ENCODE results near the gene RRAGC. TPM values are rescaled to one million over a fixed set of nuclear protein-coding genes. Genes with fewer than 3 reads are reported as not detected.
A peak's percentile ranks its signal among the peaks of the same experiment; 100 is the strongest.

RRAGC gene
- polyA plus RNA-seq, 1 donor from 2014 or later, result 23.6 TPM

GRCh38 chr1:38875811-38876210 lies 16.2 kb upstream of the RRAGC start:
- Histone ChIP-seq H3K9me2 (ENCODE audit: insufficient read depth, low read length) (no peaks in the 10 kb centered on the region), H3K27ac (ENCODE audit: low read length) (no peak overlapping the region), H3K9ac (ENCODE audit: low read length) (no peak overlapping the region), H3K36me3 (ENCODE audit: insufficient read depth, low read length) (no peaks in the 10 kb centered on the region), H4K20me1 (ENCODE audit: insufficient read depth) (no peaks in the 10 kb centered on the region), H3K27me3 (ENCODE audit: insufficient read depth, low read depth, low read length) (no peaks in the 10 kb centered on the region), H3K79me2 (replicated peaks; ENCODE audit: insufficient read depth, low read length) (peaks cover 5% of the 10 kb centered on the region), H3K4me3 (ENCODE audit: low read length) (no peak overlapping the region), H3F3A (ENCODE audit: insufficient read depth, low read length, poor library complexity, severe bottlenecking) (no peaks in the 10 kb centered on the region), H3K9me3 (ENCODE audit: low read length) (no peaks in the 10 kb centered on the region), H2AFZ (ENCODE audit: low read depth, low read length) (no peak overlapping the region), H3K4me2 (ENCODE audit: low read length) (no peak overlapping the region)
- no peak for TF ChIP-seq RAD21 (conservative IDR thresholded peaks at IDR 0.05)
- TF ChIP-seq MXI1 (conservative IDR thresholded peaks at IDR 0.05; ENCODE audit: poor library complexity, severe bottlenecking), result no peak
- TF ChIP-seq EZH2 (IDR thresholded peaks at IDR 0.05; ENCODE audit: borderline replicate concordance, insufficient read depth, low read length, poor library complexity, severe bottlenecking), result no peak
- no peak for TF ChIP-seq CTCF (IDR thresholded peaks at IDR 0.05; ENCODE audit: poor library complexity, severe bottlenecking)
- no peak for TF ChIP-seq SMC3 (conservative IDR thresholded peaks at IDR 0.05; ENCODE audit: poor library complexity)
- TF ChIP-seq EP300 (conservative IDR thresholded peaks at IDR 0.05; ENCODE audit: poor library complexity, severe bottlenecking), result no peak
- no peak for TF ChIP-seq POLR2AphosphoS5 (IDR thresholded peaks at IDR 0.05)

- Histone ChIP-seq H3K4me2 (ENCODE audit: low read length) (peak within 1 kb of the TSS; percentile 95), H4K20me1 (ENCODE audit: insufficient read depth) (no peaks in the 10 kb centered on the region), H3K36me3 (ENCODE audit: insufficient read depth, low read length) (no peaks in the 10 kb centered on the region), H3K27ac (ENCODE audit: low read length) (peak within 1 kb of the TSS; percentile 67), H3K9me3 (ENCODE audit: low read length) (no peaks in the 10 kb centered on the region), H3K4me3 (ENCODE audit: low read length) (peak within 1 kb of the TSS; percentile 86), H3K27me3 (ENCODE audit: insufficient read depth, low read depth, low read length) (no peaks in the 10 kb centered on the region), H3K9ac (ENCODE audit: low read length) (peak within 1 kb of the TSS; percentile 82), H2AFZ (ENCODE audit: low read depth, low read length) (peak within 1 kb of the TSS; percentile 86), H3K79me2 (replicated peaks; ENCODE audit: insufficient read depth, low read length) (peaks cover 5% of the 10 kb centered on the region), H3K9me2 (ENCODE audit: insufficient read depth, low read length) (no peaks in the 10 kb centered on the region), H3F3A (ENCODE audit: insufficient read depth, low read length, poor library complexity, severe bottlenecking) (no peaks in the 10 kb centered on the region)
- TF ChIP-seq RAD21 (conservative IDR thresholded peaks at IDR 0.05) (peak; percentile 42), EP300 (conservative IDR thresholded peaks at IDR 0.05; ENCODE audit: poor library complexity, severe bottlenecking) (no peak), POLR2AphosphoS5 (IDR thresholded peaks at IDR 0.05) (peak; percentile 72), TAF1 (IDR thresholded peaks at IDR 0.05; ENCODE audit: low read depth) (no peak), MXI1 (conservative IDR thresholded peaks at IDR 0.05; ENCODE audit: poor library complexity, severe bottlenecking) (peak; percentile 91), REST (IDR thresholded peaks at IDR 0.05; ENCODE audit: borderline replicate concordance) (no peak), CTCF (IDR thresholded peaks at IDR 0.05; ENCODE audit: poor library complexity, severe bottlenecking) (no peak), EZH2 (IDR thresholded peaks at IDR 0.05; ENCODE audit: borderline replicate concordance, insufficient read depth, low read length, poor library complexity, severe bottlenecking) (no peak), SMC3 (conservative IDR thresholded peaks at IDR 0.05; ENCODE audit: poor library complexity) (peak; percentile 46)
Observed at GRCh38 chr1:38873027-38873969, 13.7 kb upstream of the RRAGC start, which contains the start of gene MYCBP. Gene MYCBP (minus strand): TSS chr1:38873348. CDS start chr1:38873305, 43 bp downstream.
